Lung (tissue), 12 donors: ENCODE data around the gene PC. TPM values are rescaled to one million over a fixed set of nuclear protein-coding genes. Genes with fewer than 3 reads are reported as not detected.

Experiments
- ATAC-seq: fragments of 200-7000 bp; cut with Tn5 transposase; one replicate; pipeline ENCODE4 v1.9.1; 2020; ENCODE audit warnings: moderate number of reproducible peaks; ENCODE audit not compliant: insufficient read depth, low FRiP score
- DNase-seq, 3 donors: peaks; one replicate each; pipeline ENCODE4 v3.0.0-alpha.2; 2013 to 2017
- H3K27ac ChIP-seq, 2 donors: one replicate each; pipeline ENCODE4 v1.5.1; 2013; ENCODE audit warnings: mild to moderate bottlenecking in 2 of 2, moderate library complexity in 2 of 2, control low read depth in 1 of 2, inconsistent platforms in 1 of 2, low read depth in 1 of 2, low read length in 1 of 2
- H3K27me3 ChIP-seq, 3 donors: one replicate each; pipeline ENCODE4 v1.5.1; 2013; ENCODE audit warnings: low read length in 2 of 3; ENCODE audit not compliant: control insufficient read depth in 3 of 3, insufficient read depth in 3 of 3
- H3K36me3 ChIP-seq, 4 donors: one replicate each; pipeline ENCODE4 v1.5.1; 2013; ENCODE audit warnings: low read length in 4 of 4, mild to moderate bottlenecking in 1 of 4, moderate library complexity in 1 of 4; ENCODE audit not compliant: control insufficient read depth in 4 of 4, insufficient read depth in 4 of 4
- H3K4me1 ChIP-seq, 5 donors: one replicate each; pipeline ENCODE4 v1.5.1; 2013; ENCODE audit warnings: low read length in 5 of 5, mild to moderate bottlenecking in 2 of 5, moderate library complexity in 1 of 5; ENCODE audit not compliant: control insufficient read depth in 5 of 5, insufficient read depth in 5 of 5
- H3K4me3 ChIP-seq: one replicate; pipeline ENCODE4 v1.5.1; 2013; ENCODE audit warnings: mild to moderate bottlenecking, control low read depth, moderate library complexity
- H3K9ac ChIP-seq, 2 donors: one replicate each; pipeline ENCODE4 v1.5.1; 2013; ENCODE audit warnings: low read length in 2 of 2, control low read depth in 1 of 2; ENCODE audit not compliant: insufficient read depth in 1 of 2
- H3K9me3 ChIP-seq, 4 donors: one replicate each; pipeline ENCODE4 v1.5.1; 2013; ENCODE audit warnings: low read length in 3 of 4, mild to moderate bottlenecking in 1 of 4, moderate library complexity in 1 of 4; ENCODE audit not compliant: control insufficient read depth in 4 of 4, insufficient read depth in 3 of 4
- WGBS, 2 donors: extraction: QIAGEN DNeasy Blood & Tissue Kit; methylation state at CpG; one replicate each; pipeline ENCODE4 v1.1.7; 2013; 5-methylcytosine and 5-hydroxymethylcytosine counted together
- polyA plus RNA-seq, 2 donors: library from polyadenylated mRNA; stranded (reverse); fragments of 200-250 nt; gene quantifications; one replicate each; pipeline ENCODE4 v1.2.1, GENCODE V29; 2013
- total RNA-seq, 2 donors: library from RNA; depleted of rRNA in 1 of 2; stranded (reverse); fragments of >200 nt in 1 of 2; gene quantifications; one replicate each; pipeline ENCODE4 v1.2.1, GENCODE V29; 2014 to 2021
- TF ChIP-seq, protein P1 (sequence below): IDR thresholded peaks from 2 replicates; pipeline ENCODE4 v1.5.1; 2012; ENCODE audit warnings: mild to moderate bottlenecking; ENCODE audit errors: control extremely low read depth, extremely low read depth
- donor health status: control.
- donor health status: control.
- donor health status: Bipolar disorder and iron deficiency.
- donor health status: healthy.
- donor health status: DM: yes; HTN: yes; CAD: no.

The PC gene
- total and polyA plus RNA-seq, 4 donors = 5.5 to 32.5 (median 12.0) TPM

GRCh38 chr11:66922551-66922950 lies 35.6 kb downstream of the PC start:
- H3K4me3 ChIP-seq = no peak overlapping the region
- no peak for DNase-seq
- no peaks in the 10 kb centered on the region for H3K27me3 ChIP-seq
- peaks cover 0 to 2% (median 0%) of the 10 kb centered on the region in 5 donors for H3K4me1 ChIP-seq
- no peak for ATAC-seq
- TF ChIP-seq, protein P1, sequence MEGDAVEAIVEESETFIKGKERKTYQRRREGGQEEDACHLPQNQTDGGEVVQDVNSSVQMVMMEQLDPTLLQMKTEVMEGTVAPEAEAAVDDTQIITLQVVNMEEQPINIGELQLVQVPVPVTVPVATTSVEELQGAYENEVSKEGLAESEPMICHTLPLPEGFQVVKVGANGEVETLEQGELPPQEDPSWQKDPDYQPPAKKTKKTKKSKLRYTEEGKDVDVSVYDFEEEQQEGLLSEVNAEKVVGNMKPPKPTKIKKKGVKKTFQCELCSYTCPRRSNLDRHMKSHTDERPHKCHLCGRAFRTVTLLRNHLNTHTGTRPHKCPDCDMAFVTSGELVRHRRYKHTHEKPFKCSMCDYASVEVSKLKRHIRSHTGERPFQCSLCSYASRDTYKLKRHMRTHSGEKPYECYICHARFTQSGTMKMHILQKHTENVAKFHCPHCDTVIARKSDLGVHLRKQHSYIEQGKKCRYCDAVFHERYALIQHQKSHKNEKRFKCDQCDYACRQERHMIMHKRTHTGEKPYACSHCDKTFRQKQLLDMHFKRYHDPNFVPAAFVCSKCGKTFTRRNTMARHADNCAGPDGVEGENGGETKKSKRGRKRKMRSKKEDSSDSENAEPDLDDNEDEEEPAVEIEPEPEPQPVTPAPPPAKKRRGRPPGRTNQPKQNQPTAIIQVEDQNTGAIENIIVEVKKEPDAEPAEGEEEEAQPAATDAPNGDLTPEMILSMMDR = no peak
- H3K36me3 ChIP-seq = no peaks in the 10 kb centered on the region
- no peaks in the 10 kb centered on the region for H3K9me3 ChIP-seq
- no peak overlapping the region for H3K9ac ChIP-seq
- H3K27ac ChIP-seq = no peak overlapping the region

GRCh38 chr11:66920978-66921784 lies 37.0 kb downstream of the PC start:
- WGBS, 2 donors = 39 to 69% methylated on average over 18 of the region's 18 CpGs
- no peak overlapping the region for H3K4me3 ChIP-seq
- no peak overlapping the region for H3K27ac ChIP-seq
- H3K9ac ChIP-seq = peak overlapping the region in 1 of 2 donors; percentile 25
- no peak for ATAC-seq
- H3K4me1 ChIP-seq = peaks cover 0 to 6% (median 0%) of the 10 kb centered on the region in 5 donors
- H3K9me3 ChIP-seq = no peaks in the 10 kb centered on the region
- no peaks in the 10 kb centered on the region for H3K27me3 ChIP-seq
- H3K36me3 ChIP-seq = no peaks in the 10 kb centered on the region
- TF ChIP-seq, protein P1 = no peak
- peak in 1 of 3 donors; percentile 16 for DNase-seq

DNA sequence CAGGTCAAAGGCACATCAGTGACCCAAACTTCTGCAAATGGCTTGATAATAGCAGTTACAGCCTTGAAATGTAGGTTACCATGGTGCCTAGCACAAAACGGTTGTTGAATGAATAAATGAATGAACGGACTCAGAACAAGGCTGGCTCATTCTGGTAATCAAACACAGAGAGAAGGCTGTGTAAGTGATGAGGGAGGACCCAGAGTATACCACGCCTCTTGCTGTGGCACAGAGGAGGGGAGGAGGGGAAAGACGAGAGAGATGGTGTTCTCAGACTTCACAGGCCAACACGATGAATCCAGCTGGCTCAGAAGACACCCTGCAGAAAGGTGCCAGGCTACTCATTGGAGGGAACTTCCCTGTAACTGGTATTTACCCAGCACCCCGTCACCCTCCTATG lies 38.3 kb downstream of the PC start:
- Histone ChIP-seq H3K4me1 (peaks cover 0 to 10% (median 0%) of the 10 kb centered on the region in 5 donors), H3K36me3 (no peaks in the 10 kb centered on the region), H3K27ac (no peak overlapping the region), H3K4me3 (no peak overlapping the region), H3K27me3 (no peaks in the 10 kb centered on the region), H3K9me3 (no peaks in the 10 kb centered on the region), H3K9ac (no peak overlapping the region)
- TF ChIP-seq, protein P1 = no peak
- 85 to 88% methylated on average over 6 of the region's 6 CpGs for WGBS, 2 donors
- no peak for DNase-seq
- ATAC-seq = no peak
